SK-N-SH treated with all-trans-retinoic acid at 6 μM for 48 hours (cell line): ENCODE results near the gene UGT1A3.

Experiments used
- ATAC-seq: fragments of 200-7000 bp; cut with Tn5 transposase; 3 replicates; pipeline ENCODE4 v1.9.1; 2020; ENCODE audit warnings: mild to moderate bottlenecking, moderate library complexity
- ARNTL ChIP-seq: fragments of 450-650 bp; formaldehyde crosslinking; IDR thresholded peaks from 2 replicates; pipeline ENCODE4 v1.5.0; 2020; ENCODE audit warnings: low read depth, mild to moderate bottlenecking, moderate library complexity, borderline replicate concordance
- CSDC2 ChIP-seq: fragments of 250-450 bp; sonication (Bioruptor Pico); IDR thresholded peaks from 2 replicates; pipeline ENCODE4 v1.5.0; 2020; ENCODE audit warnings: mild to moderate bottlenecking, moderate library complexity
- CSRNP3 ChIP-seq: fragments of 250-450 bp; sonication (Bioruptor Pico); IDR thresholded peaks from 2 replicates; pipeline ENCODE4 v1.5.1; 2021; ENCODE audit warnings: mild to moderate bottlenecking, moderate library complexity
- ESRRG ChIP-seq: fragments of 250-450 bp; sonication (Bioruptor Pico); IDR thresholded peaks from 2 replicates; pipeline ENCODE4 v1.6.1; 2021; ENCODE audit warnings: mild to moderate bottlenecking
- ISL1 ChIP-seq: fragments of 250-450 bp; sonication (Bioruptor Pico); IDR thresholded peaks from 2 replicates; pipeline ENCODE4 v2.1.2; 2022; ENCODE audit warnings: mild to moderate bottlenecking, moderate library complexity
- PPARA ChIP-seq: fragments of 250-450 bp; sonication (Bioruptor Pico); IDR thresholded peaks from 2 replicates; pipeline ENCODE4 v1.5.0; 2020; ENCODE audit warnings: mild to moderate bottlenecking, borderline replicate concordance
- RARB ChIP-seq: fragments of 250-450 bp; sonication (Bioruptor Pico); IDR thresholded peaks from 2 replicates; pipeline ENCODE4 v1.8.0; 2021; ENCODE audit warnings: mild to moderate bottlenecking, moderate library complexity
- SNAI2 ChIP-seq: fragments of 250-450 bp; sonication (Bioruptor Pico); IDR thresholded peaks from 2 replicates; pipeline ENCODE4 v1.5.0; 2020; ENCODE audit warnings: mild to moderate bottlenecking, moderate library complexity
- ZC3H10 ChIP-seq: fragments of 250-450 bp; sonication (Bioruptor Pico); IDR thresholded peaks from 2 replicates; pipeline ENCODE4 v1.5.1; 2021; ENCODE audit warnings: mild to moderate bottlenecking, moderate library complexity
- ZFP3 ChIP-seq: fragments of 250-450 bp; sonication (Bioruptor Pico); IDR thresholded peaks from 2 replicates; pipeline ENCODE4 v1.5.0; 2020; ENCODE audit warnings: mild to moderate bottlenecking, moderate library complexity
- ZFP30 ChIP-seq: fragments of 450-650 bp; formaldehyde crosslinking; IDR thresholded peaks from 2 replicates; pipeline ENCODE4 v1.5.0; 2022; ENCODE audit warnings: mild to moderate bottlenecking, moderate library complexity
- ZNF565 ChIP-seq: fragments of 450-650 bp; formaldehyde crosslinking; conservative IDR thresholded peaks from 2 replicates; pipeline ENCODE4 v1.5.0; 2020; ENCODE audit warnings: low read depth, mild to moderate bottlenecking, moderate library complexity
- ZNF70 ChIP-seq: fragments of 450-650 bp; formaldehyde crosslinking; IDR thresholded peaks from 2 replicates; pipeline ENCODE4 v1.5.0; 2020; ENCODE audit warnings: mild to moderate bottlenecking, moderate library complexity
- ZNF8 ChIP-seq: fragments of 450-650 bp; formaldehyde crosslinking; IDR thresholded peaks from 2 replicates; pipeline ENCODE4 v1.5.0; 2020; ENCODE audit warnings: mild to moderate bottlenecking, moderate library complexity
- TF ChIP-seq, protein P1 (sequence below): fragments of 250-450 bp; sonication (Bioruptor Pico); IDR thresholded peaks from 2 replicates; pipeline ENCODE4 v1.5.1; 2020; ENCODE audit warnings: low read depth, mild to moderate bottlenecking, moderate library complexity
- TF ChIP-seq, protein P2 (sequence below): fragments of 250-450 bp; sonication (Bioruptor Pico); IDR thresholded peaks from 2 replicates; pipeline ENCODE4 v1.8.0; 2021; ENCODE audit warnings: low read depth, mild to moderate bottlenecking, moderate library complexity, borderline replicate concordance
- TF ChIP-seq, protein P3 (sequence below): fragments of 250-450 bp; sonication (Bioruptor Pico); IDR thresholded peaks from 2 replicates; pipeline ENCODE4 v1.8.0; 2020; ENCODE audit warnings: mild to moderate bottlenecking, moderate library complexity, borderline replicate concordance
- TF ChIP-seq, protein P4 (sequence below): fragments of 250-450 bp; sonication (Bioruptor Pico); IDR thresholded peaks from 2 replicates; pipeline ENCODE4 v1.5.0; 2020; ENCODE audit warnings: mild to moderate bottlenecking, moderate library complexity

The UGT1A3 gene

DNA sequence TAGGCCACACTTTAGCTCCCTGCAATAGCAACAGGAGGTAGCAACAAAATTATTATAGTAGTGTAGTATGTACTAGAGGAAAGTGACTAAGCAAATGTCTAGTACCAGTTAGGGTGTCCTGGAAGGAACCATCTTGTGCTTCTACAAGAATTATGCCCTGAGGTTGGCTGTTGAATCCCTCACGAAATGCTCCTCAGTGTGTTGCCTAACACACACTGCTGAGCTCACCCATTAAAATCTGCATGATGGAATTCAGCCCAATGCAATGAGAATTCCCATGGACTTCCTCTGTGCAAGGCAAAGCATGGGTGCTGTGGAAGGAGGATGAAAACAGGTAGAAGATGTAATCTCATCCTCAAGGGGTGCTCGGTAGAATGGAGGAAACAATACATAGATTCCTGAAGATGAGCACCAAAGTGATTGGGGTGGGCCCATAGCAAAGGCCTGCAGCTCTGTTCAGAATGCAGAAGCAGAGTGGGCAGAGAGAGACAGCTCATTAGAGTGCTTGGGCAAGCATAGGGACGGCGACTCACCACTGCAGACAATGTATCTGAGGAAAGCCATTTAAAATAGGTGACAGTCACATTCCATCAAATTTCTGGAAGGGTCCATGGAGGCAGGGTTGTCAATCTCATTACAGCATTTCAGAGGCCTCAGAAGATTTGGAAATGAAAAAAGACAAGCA lies 48.3 kb upstream of the UGT1A3 start:
- TF ChIP-seq ZC3H10 (no peak), ZNF70 (no peak), ZFP3 (CRISPR knock-in tag) (no peak), ISL1 (no peak), PPARA (no peak), CSDC2 (CRISPR knock-in tag) (no peak), SNAI2 (CRISPR knock-in tag) (no peak), ESRRG (CRISPR knock-in tag) (no peak), ZNF8 (CRISPR knock-in tag) (no peak), CSRNP3 (CRISPR knock-in tag) (no peak), ZFP30 (CRISPR knock-in tag) (no peak), ZNF565 (CRISPR knock-in tag) (no peak), ARNTL (no peak)
- TF ChIP-seq, protein P1, sequence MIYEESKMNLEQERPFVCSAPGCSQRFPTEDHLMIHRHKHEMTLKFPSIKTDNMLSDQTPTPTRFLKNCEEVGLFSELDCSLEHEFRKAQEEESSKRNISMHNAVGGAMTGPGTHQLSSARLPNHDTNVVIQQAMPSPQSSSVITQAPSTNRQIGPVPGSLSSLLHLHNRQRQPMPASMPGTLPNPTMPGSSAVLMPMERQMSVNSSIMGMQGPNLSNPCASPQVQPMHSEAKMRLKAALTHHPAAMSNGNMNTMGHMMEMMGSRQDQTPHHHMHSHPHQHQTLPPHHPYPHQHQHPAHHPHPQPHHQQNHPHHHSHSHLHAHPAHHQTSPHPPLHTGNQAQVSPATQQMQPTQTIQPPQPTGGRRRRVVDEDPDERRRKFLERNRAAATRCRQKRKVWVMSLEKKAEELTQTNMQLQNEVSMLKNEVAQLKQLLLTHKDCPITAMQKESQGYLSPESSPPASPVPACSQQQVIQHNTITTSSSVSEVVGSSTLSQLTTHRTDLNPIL, result no peak
- TF ChIP-seq, protein P2, sequence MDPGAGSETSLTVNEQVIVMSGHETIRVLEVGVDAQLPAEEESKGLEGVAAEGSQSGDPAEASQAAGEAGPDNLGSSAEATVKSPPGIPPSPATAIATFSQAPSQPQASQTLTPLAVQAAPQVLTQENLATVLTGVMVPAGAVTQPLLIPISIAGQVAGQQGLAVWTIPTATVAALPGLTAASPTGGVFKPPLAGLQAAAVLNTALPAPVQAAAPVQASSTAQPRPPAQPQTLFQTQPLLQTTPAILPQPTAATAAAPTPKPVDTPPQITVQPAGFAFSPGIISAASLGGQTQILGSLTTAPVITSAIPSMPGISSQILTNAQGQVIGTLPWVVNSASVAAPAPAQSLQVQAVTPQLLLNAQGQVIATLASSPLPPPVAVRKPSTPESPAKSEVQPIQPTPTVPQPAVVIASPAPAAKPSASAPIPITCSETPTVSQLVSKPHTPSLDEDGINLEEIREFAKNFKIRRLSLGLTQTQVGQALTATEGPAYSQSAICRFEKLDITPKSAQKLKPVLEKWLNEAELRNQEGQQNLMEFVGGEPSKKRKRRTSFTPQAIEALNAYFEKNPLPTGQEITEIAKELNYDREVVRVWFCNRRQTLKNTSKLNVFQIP (CRISPR knock-in tag), result no peak
- TF ChIP-seq, protein P3, sequence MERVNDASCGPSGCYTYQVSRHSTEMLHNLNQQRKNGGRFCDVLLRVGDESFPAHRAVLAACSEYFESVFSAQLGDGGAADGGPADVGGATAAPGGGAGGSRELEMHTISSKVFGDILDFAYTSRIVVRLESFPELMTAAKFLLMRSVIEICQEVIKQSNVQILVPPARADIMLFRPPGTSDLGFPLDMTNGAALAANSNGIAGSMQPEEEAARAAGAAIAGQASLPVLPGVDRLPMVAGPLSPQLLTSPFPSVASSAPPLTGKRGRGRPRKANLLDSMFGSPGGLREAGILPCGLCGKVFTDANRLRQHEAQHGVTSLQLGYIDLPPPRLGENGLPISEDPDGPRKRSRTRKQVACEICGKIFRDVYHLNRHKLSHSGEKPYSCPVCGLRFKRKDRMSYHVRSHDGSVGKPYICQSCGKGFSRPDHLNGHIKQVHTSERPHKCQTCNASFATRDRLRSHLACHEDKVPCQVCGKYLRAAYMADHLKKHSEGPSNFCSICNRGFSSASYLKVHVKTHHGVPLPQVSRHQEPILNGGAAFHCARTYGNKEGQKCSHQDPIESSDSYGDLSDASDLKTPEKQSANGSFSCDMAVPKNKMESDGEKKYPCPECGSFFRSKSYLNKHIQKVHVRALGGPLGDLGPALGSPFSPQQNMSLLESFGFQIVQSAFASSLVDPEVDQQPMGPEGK (CRISPR knock-in tag), result no peak
- TF ChIP-seq, protein P4, sequence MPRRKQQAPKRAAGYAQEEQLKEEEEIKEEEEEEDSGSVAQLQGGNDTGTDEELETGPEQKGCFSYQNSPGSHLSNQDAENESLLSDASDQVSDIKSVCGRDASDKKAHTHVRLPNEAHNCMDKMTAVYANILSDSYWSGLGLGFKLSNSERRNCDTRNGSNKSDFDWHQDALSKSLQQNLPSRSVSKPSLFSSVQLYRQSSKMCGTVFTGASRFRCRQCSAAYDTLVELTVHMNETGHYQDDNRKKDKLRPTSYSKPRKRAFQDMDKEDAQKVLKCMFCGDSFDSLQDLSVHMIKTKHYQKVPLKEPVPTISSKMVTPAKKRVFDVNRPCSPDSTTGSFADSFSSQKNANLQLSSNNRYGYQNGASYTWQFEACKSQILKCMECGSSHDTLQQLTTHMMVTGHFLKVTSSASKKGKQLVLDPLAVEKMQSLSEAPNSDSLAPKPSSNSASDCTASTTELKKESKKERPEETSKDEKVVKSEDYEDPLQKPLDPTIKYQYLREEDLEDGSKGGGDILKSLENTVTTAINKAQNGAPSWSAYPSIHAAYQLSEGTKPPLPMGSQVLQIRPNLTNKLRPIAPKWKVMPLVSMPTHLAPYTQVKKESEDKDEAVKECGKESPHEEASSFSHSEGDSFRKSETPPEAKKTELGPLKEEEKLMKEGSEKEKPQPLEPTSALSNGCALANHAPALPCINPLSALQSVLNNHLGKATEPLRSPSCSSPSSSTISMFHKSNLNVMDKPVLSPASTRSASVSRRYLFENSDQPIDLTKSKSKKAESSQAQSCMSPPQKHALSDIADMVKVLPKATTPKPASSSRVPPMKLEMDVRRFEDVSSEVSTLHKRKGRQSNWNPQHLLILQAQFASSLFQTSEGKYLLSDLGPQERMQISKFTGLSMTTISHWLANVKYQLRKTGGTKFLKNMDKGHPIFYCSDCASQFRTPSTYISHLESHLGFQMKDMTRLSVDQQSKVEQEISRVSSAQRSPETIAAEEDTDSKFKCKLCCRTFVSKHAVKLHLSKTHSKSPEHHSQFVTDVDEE (CRISPR knock-in tag), result no peak
- no peak for ATAC-seq

DNA sequence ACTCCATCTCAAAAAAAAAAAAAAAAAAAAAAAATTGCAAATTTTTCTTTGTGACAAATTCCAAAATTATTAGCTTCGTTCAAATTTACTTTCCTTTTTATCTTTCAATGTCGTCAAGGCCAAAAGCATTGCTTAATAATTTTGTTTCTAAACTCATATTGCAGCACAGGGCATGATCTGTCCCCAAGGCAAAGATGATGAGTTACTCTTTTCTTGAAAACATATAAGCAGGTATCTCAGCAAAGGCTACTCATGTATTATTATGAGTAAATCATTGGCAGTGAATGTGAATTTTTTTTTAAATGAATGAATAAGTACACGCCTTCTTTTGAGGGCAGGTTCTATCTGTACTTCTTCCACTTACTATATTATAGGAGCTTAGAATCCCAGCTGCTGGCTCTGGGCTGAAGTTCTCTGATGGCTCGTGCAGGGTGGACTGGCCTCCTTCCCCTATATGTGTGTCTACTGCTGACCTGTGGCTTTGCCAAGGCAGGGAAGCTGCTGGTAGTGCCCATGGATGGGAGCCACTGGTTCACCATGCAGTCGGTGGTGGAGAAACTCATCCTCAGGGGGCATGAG lies 47.2 kb upstream of the UGT1A3 start, which contains the start of gene UGT1A7:
Gene UGT1A7 (plus strand): TSS at position 381 of the 579 bp plus-strand sequence. CDS start 37 bp downstream, at position 418.
- no peak for ATAC-seq

DNA sequence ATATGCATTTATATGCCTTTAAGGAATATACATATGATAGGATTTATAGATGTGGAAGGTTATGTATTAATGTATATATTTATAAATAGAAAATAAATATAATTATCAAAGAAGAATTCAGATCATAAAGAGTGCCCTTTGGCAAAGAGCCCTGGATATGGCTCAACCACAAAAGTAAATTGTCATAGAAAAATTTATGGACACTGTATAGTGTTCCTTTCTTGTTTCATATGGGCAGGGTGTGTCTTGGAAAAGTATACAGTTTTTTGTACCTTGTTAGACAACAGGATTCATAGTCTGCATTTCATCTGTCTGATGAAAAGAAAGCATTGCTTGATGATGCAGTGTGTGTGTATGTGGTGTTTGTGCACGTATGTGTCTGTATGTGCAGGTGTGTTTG lies 44.2 kb upstream of the UGT1A3 start:
- TF ChIP-seq ZNF565 (CRISPR knock-in tag) (no peak), SNAI2 (CRISPR knock-in tag) (no peak), ZFP3 (CRISPR knock-in tag) (no peak), ESRRG (CRISPR knock-in tag) (no peak)
- TF ChIP-seq, protein P2 (CRISPR knock-in tag), result no peak
- no peak for ATAC-seq

More for the DNA sequence above, 47.2 kb upstream of the UGT1A3 start, which contains the start of gene UGT1A7:
- no peak for TF ChIP-seq RARB (CRISPR knock-in tag)
